ENCODE data around the gene HDAC4. TPM values are rescaled to one million over a fixed set of nuclear protein-coding genes. Genes with fewer than 3 reads are reported as not detected.

Gene HDAC4
- total RNA-seq, 1 experiment from 2014 or later, result 21.8 TPM

GRCh38 chr2:239022437-239023260 is 378.2 kb downstream of the HDAC4 start:
- no peak for DNase-seq (ENCODE audit: unreplicated experiment)
- intact Hi-C loops (cut with micrococcal nuclease), result no loop called here
- peaks cover 6% of the 10 kb centered on the region for H3K4me1 Mint-ChIP-seq (ENCODE audit: insufficient read depth, unreplicated experiment)
- TF ChIP-seq CTCF (IDR thresholded peaks at IDR 0.05; ENCODE audit: unreplicated experiment), result no peak
- no peaks in the 10 kb centered on the region for H3K9me3 Mint-ChIP-seq (ENCODE audit: unreplicated experiment)
- no TSS peak for BruUV-seq (replicated peaks)
- H3K27me3 Mint-ChIP-seq (ENCODE audit: insufficient read depth, unreplicated experiment), result peaks cover 10% of the 10 kb centered on the region
- no peak overlapping the region for H3K4me3 Mint-ChIP-seq (ENCODE audit: unreplicated experiment)
- H3K36me3 Mint-ChIP-seq (ENCODE audit: insufficient read depth, unreplicated experiment), result no peaks in the 10 kb centered on the region
- H3K27ac Mint-ChIP-seq (ENCODE audit: low read depth, unreplicated experiment), result no peak overlapping the region
- ChIA-PET POLR2A (interaction anchor here (1.0 kb wide), 1 partner anchor 9 kb away, joined by 3 read pairs; no protein-coding TSS in a partner anchor), CTCF (interaction anchor here (0.6 to 1.1 kb wide), 3 partner anchors 83 to 809 kb away, joined by 3 to 5 read pairs (median 4); no protein-coding TSS in a partner anchor)

- DNase-seq (ENCODE audit: unreplicated experiment), result no peak
- POLR2A ChIA-PET, result interaction anchor here (0.7 kb wide), 1 partner anchor 166 kb away, joined by 3 read pairs; no protein-coding TSS in a partner anchor
- Mint-ChIP-seq H3K27ac (ENCODE audit: low read depth, unreplicated experiment) (no peak overlapping the region), H3K9me3 (ENCODE audit: unreplicated experiment) (no peaks in the 10 kb centered on the region), H3K36me3 (ENCODE audit: insufficient read depth, unreplicated experiment) (no peaks in the 10 kb centered on the region), H3K4me3 (ENCODE audit: unreplicated experiment) (no peak overlapping the region), H3K27me3 (ENCODE audit: insufficient read depth, unreplicated experiment) (peaks cover 10% of the 10 kb centered on the region), H3K4me1 (ENCODE audit: insufficient read depth, unreplicated experiment) (peaks cover 6% of the 10 kb centered on the region)
- intact Hi-C loops (cut with micrococcal nuclease), result no loop called here
- BruUV-seq (replicated peaks), result no TSS peak
- CTCF ChIA-PET, result interaction anchor here (0.6 kb wide), 2 partner anchors 653 to 810 kb away, joined by 3 to 4 read pairs; no protein-coding TSS in a partner anchor
- no peak for TF ChIP-seq CTCF (IDR thresholded peaks at IDR 0.05; ENCODE audit: unreplicated experiment)
These were observed 379.0 kb downstream of the HDAC4 start for GRCh38 chr2:239021651-239022436.

GRCh38 chr2:239021224-239021623 is 379.6 kb downstream of the HDAC4 start:
- Mint-ChIP-seq H3K36me3 (ENCODE audit: insufficient read depth, unreplicated experiment) (no peaks in the 10 kb centered on the region), H3K27me3 (ENCODE audit: insufficient read depth, unreplicated experiment) (peaks cover 10% of the 10 kb centered on the region), H3K4me3 (ENCODE audit: unreplicated experiment) (no peak overlapping the region), H3K27ac (ENCODE audit: low read depth, unreplicated experiment) (no peak overlapping the region), H3K4me1 (ENCODE audit: insufficient read depth, unreplicated experiment) (peaks cover 6% of the 10 kb centered on the region), H3K9me3 (ENCODE audit: unreplicated experiment) (no peaks in the 10 kb centered on the region)
- no TSS peak for BruUV-seq (replicated peaks)
- intact Hi-C loops (cut with micrococcal nuclease), result no loop called here
- DNase-seq (ENCODE audit: unreplicated experiment), result no peak
- TF ChIP-seq CTCF (IDR thresholded peaks at IDR 0.05; ENCODE audit: unreplicated experiment), result no peak
- ChIA-PET POLR2A (interaction anchor here (0.7 kb wide), 1 partner anchor 167 kb away, joined by 3 read pairs; no protein-coding TSS in a partner anchor), CTCF (no interaction called here)

GRCh38 chr2:239020541-239021041 is 380.2 kb downstream of the HDAC4 start:
- peaks cover 6% of the 10 kb centered on the region for H3K4me1 Mint-ChIP-seq (ENCODE audit: insufficient read depth, unreplicated experiment)
- H3K27ac Mint-ChIP-seq (ENCODE audit: low read depth, unreplicated experiment), result no peak overlapping the region
- no TSS peak for BruUV-seq (replicated peaks)
- no peak overlapping the region for H3K4me3 Mint-ChIP-seq (ENCODE audit: unreplicated experiment)
- no peaks in the 10 kb centered on the region for H3K36me3 Mint-ChIP-seq (ENCODE audit: insufficient read depth, unreplicated experiment)
- no peak for TF ChIP-seq CTCF (IDR thresholded peaks at IDR 0.05; ENCODE audit: unreplicated experiment)
- no peak for DNase-seq (ENCODE audit: unreplicated experiment)
- H3K9me3 Mint-ChIP-seq (ENCODE audit: unreplicated experiment), result no peaks in the 10 kb centered on the region
- CTCF ChIA-PET, result interaction anchor here (0.6 kb wide), 1 partner anchor 46 kb away, joined by 3 read pairs; no protein-coding TSS in a partner anchor
- peaks cover 10% of the 10 kb centered on the region for H3K27me3 Mint-ChIP-seq (ENCODE audit: insufficient read depth, unreplicated experiment)
- intact Hi-C loops (cut with micrococcal nuclease), result no loop called here
- POLR2A ChIA-PET, result interaction anchor here (0.7 to 0.9 kb wide), 2 partner anchors 9 to 167 kb away, joined by 3 to 4 read pairs; no protein-coding TSS in a partner anchor
